Right atrium auricular region (tissue), 2 donors: ENCODE data around the gene PCK1. TPM values are rescaled to one million over a fixed set of nuclear protein-coding genes. Genes with fewer than 3 reads are reported as not detected.

Experiments used
- DNase-seq: peaks from one replicate; pipeline ENCODE4 v3.0.0-alpha.2; 2019; ENCODE audit warnings: low spot score
- H3K27ac ChIP-seq, 2 donors: fragments of 200-600 bp; sonication (generic); 1 replicate in 1 of 2; 2 replicates in 1 of 2; pipeline ENCODE4 v1.5.1; 2016 to 2019
- H3K27me3 ChIP-seq, 2 donors: fragments of 200-600 bp; sonication (generic); one replicate each; pipeline versions ENCODE4 v1.5.1 to v1.6.0; 2017 to 2019
- H3K36me3 ChIP-seq: fragments of 200-600 bp; sonication (generic); one replicate; pipeline ENCODE4 v1.5.1; 2016
- H3K4me1 ChIP-seq, 2 donors: fragments of 200-600 bp; sonication (generic); one replicate each; pipeline versions ENCODE4 v1.5.1 to v1.6.0; 2017 to 2019
- H3K4me3 ChIP-seq, 2 donors: fragments of 200-600 bp; sonication (generic); 1 replicate in 1 of 2; 2 replicates in 1 of 2; pipeline ENCODE4 v1.5.1; 2017 to 2019; ENCODE audit warnings: mild to moderate bottlenecking in 1 of 2, moderate library complexity in 1 of 2
- H3K9me3 ChIP-seq, 2 donors: fragments of 200-600 bp; sonication (generic); one replicate each; pipeline ENCODE4 v1.5.1; 2019
- CTCF ChIP-seq, 2 donors: fragments of 200-600 bp; sonication (generic); IDR thresholded peaks; one replicate each; pipeline ENCODE4 v1.5.1; 2019; ENCODE audit warnings: antibody characterized with exemption in 2 of 2
- total RNA-seq, 2 donors: library from RNA; depleted of rRNA; stranded (reverse); fragments of >200 nt; gene quantifications; one replicate each; pipeline ENCODE4 v1.1.0, GENCODE V29; 2016

The PCK1 gene
- total RNA-seq, 2 donors from 2014 or later, result 0.52 to 4.7 TPM

GRCh38 chr20:57582029-57582378 is 21.1 kb downstream of the PCK1 start:
- Histone ChIP-seq H3K36me3 (no peaks in the 10 kb centered on the region), H3K4me3 (no peak overlapping the region), H3K27me3 (no peaks in the 10 kb centered on the region), H3K9me3 (no peaks in the 10 kb centered on the region), H3K4me1 (no peaks in the 10 kb centered on the region), H3K27ac (no peak overlapping the region)
- no peak for TF ChIP-seq CTCF (IDR thresholded peaks at IDR 0.05)
- no peak for DNase-seq

- H3K27me3 ChIP-seq, result no peaks in the 10 kb centered on the region
- peaks cover 0 to 2% of the 10 kb centered on the region in 2 donors for H3K9me3 ChIP-seq
- H3K4me3 ChIP-seq, result no peak overlapping the region
- TF ChIP-seq CTCF (IDR thresholded peaks at IDR 0.05), result no peak
- peak overlapping the region; percentile 39 to 62 for H3K27ac ChIP-seq
- no peaks in the 10 kb centered on the region for H3K4me1 ChIP-seq
- DNase-seq, result peak; percentile 69
- no peaks in the 10 kb centered on the region for H3K36me3 ChIP-seq
Observed at GRCh38 chr20:57582432-57583288, 21.8 kb downstream of the PCK1 start.

- no peak for DNase-seq
- H3K36me3 ChIP-seq, result no peaks in the 10 kb centered on the region
- no peaks in the 10 kb centered on the region for H3K4me1 ChIP-seq
- no peak for TF ChIP-seq CTCF (IDR thresholded peaks at IDR 0.05)
- H3K4me3 ChIP-seq, result no peak overlapping the region
- no peaks in the 10 kb centered on the region for H3K27me3 ChIP-seq
- H3K9me3 ChIP-seq, result peaks cover 0 to 8% of the 10 kb centered on the region in 2 donors
- peak overlapping the region; percentile 39 to 62 for H3K27ac ChIP-seq
Observed at GRCh38 chr20:57583289-57584257, 22.7 kb downstream of the PCK1 start.

- no peak for TF ChIP-seq CTCF (IDR thresholded peaks at IDR 0.05)
- H3K27me3 ChIP-seq, result no peaks in the 10 kb centered on the region
- no peak overlapping the region for H3K4me3 ChIP-seq
- no peaks in the 10 kb centered on the region for H3K36me3 ChIP-seq
- no peak overlapping the region for H3K27ac ChIP-seq
- peaks cover 0 to 8% of the 10 kb centered on the region in 2 donors for H3K9me3 ChIP-seq
- no peak for DNase-seq
- no peaks in the 10 kb centered on the region for H3K4me1 ChIP-seq
Observed at GRCh38 chr20:57584768-57585461, 24.0 kb downstream of the PCK1 start.

GRCh38 chr20:57585466-57586213 is 24.7 kb downstream of the PCK1 start:
- Histone ChIP-seq H3K27me3 (no peaks in the 10 kb centered on the region), H3K27ac (no peak overlapping the region), H3K4me1 (no peaks in the 10 kb centered on the region)

More at GRCh38 chr20:57585466-57586213, 24.7 kb downstream of the PCK1 start:
- H3K9me3 ChIP-seq, result peaks cover 0 to 8% of the 10 kb centered on the region in 2 donors
- DNase-seq, result no peak
- no peak for TF ChIP-seq CTCF (IDR thresholded peaks at IDR 0.05)
- H3K4me3 ChIP-seq, result no peak overlapping the region
- H3K36me3 ChIP-seq, result no peaks in the 10 kb centered on the region
